Measurements from ENCODE around the gene TRAM2.

The TRAM2 gene

GRCh38 chr6:52564856-52565255, 12.0 kb downstream of the TRAM2 start:
- no peak for DNase-seq

GRCh38 chr6:52562911-52563310, 13.9 kb downstream of the TRAM2 start:
- no peak for DNase-seq

GRCh38 chr6:52560462-52560861, 16.4 kb downstream of the TRAM2 start:
- DNase-seq: no peak

DNA sequence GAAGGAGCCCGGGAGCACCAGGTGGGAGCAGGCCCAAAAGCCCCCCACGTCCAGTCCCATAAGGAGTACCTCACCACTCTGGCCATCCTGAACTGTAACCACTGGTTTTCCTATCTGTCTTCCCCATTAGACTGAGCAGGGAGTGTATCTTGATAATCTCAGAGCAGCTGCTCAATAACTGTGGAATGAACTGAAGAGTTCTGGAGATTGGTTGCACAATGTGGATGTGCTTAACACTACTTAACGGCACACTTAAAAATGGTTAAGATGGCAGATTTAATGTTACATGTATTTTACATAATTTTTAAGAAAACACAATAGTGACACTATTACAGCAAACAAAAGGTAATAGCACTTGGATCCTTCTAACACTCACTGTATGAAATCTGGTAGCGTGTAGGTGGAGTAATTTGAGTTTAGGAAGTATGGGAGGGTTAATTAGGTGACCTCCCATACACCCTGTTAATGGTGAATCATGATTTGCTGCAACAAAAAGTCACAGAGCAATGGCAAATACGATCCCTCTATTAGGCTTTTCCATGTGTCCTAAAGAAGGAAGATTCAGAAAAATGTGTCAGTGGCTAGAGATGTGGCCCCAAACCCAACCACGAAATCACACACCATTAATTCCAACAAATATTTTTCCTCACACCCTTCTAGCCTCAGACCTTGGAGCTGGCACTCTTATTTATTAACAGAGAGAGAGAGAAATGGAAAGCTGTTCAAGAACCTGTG, 18.4 kb downstream of the TRAM2 start:
- no peak for DNase-seq

DNA sequence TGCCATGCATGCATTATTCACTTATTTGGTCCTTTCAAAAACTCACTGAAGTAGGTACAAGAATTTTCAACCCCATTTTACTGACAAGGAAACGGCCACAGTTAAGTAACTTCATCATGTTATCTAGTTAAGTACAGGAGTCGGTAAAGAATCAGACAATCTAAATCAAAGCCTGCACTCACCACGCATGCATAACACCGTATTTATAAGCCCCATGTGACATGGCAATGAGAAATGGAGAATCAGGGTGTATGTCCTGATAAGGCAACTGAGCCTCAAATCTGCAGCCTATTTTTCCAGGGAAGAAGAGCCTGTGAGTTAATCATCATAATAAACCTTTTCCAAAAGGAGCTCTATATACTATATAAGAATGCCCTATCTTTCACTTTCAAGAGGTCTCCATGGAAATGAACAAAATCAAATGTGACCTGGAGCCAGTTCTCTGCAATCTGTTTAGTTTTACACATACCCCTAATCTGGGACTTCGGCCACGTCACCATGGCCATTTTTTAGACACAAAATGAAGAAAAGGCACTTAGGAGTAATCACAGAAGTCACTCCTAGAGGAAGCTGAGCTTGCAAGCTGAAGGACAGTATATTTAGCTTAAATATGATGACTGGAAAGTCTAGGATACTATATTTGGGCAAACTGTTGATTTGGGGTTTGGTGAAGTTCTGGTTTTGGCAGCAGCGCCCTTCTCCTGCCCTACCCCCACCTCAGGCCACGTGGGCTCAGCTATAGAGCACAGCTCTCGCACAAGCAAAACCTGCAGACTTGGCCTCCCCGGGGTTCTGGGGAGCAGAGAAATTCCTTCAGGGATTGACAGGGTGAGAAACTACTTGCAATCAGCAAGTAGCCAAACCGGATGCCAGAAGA, 19.2 kb downstream of the TRAM2 start:
- peak; percentile 44 for DNase-seq

GRCh38 chr6:52555518-52556233, 21.2 kb downstream of the TRAM2 start:
- no peak for DNase-seq

- no peak for DNase-seq
These were observed 22.1 kb downstream of the TRAM2 start for GRCh38 chr6:52554684-52555280.

DNA sequence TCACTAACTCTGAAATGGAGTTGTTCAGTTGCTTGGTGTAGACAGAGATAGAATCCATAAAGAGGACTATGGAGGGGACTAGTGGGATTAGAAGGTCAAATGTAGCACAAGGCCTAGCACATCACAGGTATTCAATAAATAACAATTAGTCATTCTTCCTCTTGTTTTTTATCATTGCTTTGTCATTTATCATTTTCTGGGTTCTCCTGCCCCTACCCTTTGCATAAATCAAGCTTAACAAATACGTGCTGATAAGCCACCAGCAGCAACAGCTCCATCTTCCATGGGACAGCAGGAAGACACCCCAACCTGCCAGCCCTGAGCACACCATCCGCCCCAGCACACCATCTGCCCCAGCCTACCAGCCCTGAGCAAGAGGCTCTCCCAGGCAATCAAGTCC, 23.1 kb downstream of the TRAM2 start:
- DNase-seq: no peak

DNA sequence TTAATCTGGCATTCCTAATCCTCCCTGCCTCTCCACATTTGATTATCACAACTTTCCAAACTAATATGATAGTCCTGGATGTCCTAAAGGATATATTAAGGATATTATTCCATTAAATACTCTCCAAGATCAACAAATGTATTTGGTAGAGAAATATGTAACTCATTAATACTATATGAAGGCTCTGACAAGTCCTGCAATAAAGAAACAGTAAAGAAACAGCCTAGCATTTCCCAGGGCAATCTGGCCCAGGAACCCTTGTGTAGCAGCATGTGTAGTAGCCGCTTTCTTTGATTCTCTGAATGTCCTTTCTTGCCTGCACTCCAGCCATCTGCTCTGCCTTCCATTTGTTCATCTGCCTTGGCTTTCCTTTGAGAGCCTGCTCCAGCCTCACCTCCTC, 23.7 kb downstream of the TRAM2 start:
- no peak for DNase-seq

GRCh38 chr6:52552278-52552643, 24.6 kb downstream of the TRAM2 start:
- no peak for DNase-seq

- DNase-seq: no peak
These were observed 25.2 kb downstream of the TRAM2 start for GRCh38 chr6:52551483-52552277.

DNA sequence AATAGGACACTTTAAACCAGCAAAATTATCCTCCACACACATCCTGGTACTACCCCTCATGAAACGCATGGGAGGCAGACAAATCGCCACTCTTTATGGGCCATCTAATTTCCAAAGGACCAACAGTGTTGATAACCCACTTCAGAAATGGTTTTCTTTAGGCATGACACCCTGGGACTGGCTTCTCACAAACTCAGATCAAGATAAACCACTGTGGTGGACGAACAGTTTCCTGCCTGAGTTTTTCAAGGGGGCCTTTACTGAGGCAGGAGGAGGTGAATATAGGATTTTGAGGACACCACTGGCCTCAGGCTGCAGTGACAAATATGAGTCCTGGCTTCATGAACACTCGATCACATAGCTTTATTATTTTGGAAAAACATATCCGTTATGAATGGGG, 26.0 kb downstream of the TRAM2 start:
- DNase-seq: no peak

DNA sequence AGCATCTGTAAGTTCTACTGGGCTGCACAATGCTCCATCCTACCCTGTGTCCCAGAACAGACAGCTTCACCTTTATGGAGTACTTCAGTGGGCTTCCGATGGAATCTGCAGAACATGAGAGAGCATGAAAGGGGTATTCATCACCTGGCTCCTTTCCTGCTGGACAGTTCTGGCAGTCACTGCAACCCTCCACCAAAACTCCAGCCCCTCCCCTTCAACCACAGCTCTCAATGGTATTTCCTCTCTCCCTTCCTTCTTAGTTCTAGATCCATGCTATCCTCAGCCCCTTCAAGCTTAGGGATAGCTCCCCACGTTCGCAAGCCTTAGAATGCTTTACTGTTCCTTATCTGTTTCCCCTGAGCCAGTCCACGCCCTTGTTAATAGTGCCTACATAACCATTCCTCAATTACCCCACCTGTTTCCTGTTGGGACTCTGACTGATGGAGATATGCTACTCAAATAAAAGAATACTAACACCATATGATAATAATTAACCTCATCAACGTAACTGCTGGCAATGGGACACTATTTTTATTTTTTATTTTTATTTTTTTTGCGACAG, 26.8 kb downstream of the TRAM2 start:
- DNase-seq: no peak

GRCh38 chr6:52549428-52549827, 27.4 kb downstream of the TRAM2 start:
- DNase-seq: no peak

- no peak for DNase-seq
These were observed 27.9 kb downstream of the TRAM2 start for GRCh38 chr6:52548999-52549398.

DNA sequence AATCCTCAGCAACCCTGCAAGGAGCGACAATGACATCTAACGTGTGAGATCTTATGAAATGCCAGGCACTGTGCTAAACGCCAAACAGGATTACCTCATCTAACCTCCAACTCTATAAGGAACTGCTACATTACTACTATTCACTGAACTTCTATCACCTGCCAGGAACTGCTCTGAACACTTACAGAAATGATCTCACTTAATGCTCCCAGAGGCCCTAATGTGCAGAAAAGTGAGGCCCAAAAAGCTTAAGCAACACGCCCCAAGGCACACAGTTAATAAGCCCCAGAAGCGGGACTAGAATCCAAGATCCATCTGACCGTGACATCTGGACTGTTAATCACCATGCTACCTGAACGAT, 28.5 kb downstream of the TRAM2 start:
- no peak for DNase-seq

- DNase-seq: no peak
These were observed 29.1 kb downstream of the TRAM2 start for GRCh38 chr6:52547647-52548352.

DNA sequence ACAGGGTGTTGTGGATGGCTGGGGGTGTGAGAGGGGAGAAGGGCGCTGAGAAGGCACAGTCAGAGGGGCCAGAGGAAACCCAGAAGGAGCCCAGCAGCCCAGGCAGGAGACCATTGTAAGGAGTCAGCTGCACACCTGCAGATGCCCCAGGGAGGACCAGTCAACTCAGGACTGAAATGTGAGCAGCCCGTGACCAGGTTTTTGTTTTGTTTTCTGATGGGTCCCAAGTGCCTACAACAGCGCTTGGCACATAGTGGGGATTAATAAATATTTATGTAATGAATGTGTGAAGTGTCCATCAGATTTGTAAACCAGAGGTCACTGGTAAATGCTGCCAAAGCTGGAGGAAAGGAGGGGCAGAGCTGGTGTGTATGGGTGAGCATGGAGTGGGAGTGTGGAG, 30.2 kb downstream of the TRAM2 start:
- DNase-seq: no peak

DNA sequence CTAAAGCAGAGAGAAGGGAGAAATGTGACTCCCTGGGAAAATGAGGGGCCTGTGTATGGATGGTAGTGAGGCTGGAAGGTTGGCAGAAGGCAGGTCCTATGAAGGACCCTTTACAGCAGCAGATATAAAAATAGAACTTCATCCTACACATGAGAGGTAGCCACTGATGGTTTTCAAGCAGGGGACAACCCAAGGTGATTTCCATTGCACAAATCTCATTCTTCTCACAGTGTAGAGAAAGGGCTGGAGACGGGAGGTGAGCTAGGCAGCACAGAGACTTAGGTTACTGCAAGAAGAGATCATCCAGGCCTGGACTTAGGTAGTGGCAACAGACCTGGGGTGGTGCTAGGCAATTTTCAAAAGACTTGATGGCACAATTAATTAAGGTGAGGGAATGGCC, 30.7 kb downstream of the TRAM2 start:
- no peak for DNase-seq

GRCh38 chr6:52545406-52546119, 31.3 kb downstream of the TRAM2 start:
- no peak for DNase-seq
